Forelimb muscle (tissue), 1 donor: ENCODE measurements around the gene ITPKA. TPM values are rescaled to one million over a fixed set of nuclear protein-coding genes. Genes with fewer than 3 reads are reported as not detected.

Source experiments
- DNase-seq: peaks from one replicate; pipeline ENCODE4 v3.0.0-alpha.2; 2013; ENCODE audit warnings: low read depth
- polyA plus RNA-seq: library from polyadenylated mRNA; unstranded; fragments of 120-200 nt; gene quantifications from one replicate; pipeline ENCODE4 v1.2.1, GENCODE V29; 2013; ENCODE audit not compliant: insufficient read length

The ITPKA gene
- polyA plus RNA-seq, 1 donor = 0.51 TPM

DNA sequence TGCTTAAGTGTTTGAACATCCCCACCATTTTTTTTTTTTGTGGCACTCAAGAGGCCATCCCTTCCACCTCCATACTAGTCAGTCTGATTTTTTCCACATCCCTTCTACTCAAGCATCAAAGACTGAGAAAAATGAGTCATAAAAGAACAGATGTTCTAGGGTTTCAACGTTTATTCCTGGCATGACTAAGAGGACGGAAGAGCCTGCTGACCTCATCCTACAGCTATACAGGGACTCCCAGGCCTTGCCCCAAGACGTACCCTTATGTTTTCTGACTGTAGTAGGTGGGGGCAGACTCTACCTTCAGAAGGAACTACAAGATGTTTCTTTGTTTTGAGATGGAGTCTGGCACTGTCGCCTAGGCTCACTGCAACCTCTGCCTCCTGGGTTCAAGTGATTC is 3.3 kb upstream of the ITPKA start:
- DNase-seq = no peak

DNA sequence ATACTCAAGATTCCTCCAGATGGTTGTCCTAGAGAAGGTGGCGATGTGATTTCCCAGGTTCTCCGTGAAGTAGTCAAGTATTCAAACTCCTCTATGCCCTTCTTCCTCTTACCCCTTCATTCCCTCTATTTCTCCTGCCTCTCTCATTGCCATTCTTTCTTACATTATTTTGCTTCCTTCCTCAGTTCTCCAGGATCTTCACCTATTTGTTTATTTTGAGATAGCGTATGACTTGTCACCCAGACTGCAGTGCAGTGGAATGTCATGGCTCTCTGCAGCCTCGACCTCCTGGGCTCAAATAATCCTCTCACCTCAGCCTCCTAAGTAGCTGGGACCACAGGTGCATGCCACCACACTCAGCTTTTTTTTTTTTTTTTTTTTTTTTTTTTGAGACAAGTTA is 1.8 kb upstream of the ITPKA start:
- DNase-seq = no peak

DNA sequence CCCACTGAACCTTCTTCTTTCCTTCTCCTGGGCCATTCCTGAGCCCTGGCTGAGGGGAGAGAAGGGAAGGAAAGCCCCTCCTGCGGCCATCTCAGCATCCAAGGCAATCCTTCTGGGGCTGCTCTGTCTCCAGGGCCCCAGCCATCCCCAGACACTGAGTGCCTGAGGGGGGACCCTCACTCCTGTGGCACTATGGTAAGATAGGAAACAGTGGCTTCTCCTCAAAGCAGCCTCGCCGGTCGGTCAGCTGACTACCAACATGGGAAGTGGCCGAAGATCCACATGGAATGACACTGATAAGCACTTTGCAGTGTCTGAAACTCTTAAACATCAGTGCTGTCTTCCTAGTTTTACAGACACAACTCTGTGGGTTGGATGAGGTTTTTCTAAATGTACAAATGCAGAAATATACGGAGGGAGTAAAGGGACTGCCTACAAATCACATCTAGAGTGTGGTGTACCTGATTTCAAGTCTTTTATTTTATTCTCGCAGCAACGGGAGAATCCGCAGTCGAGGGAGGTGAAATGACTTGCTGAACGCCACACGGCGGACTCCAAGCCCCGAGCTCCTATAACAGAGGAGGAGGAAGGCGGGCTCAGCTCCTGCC is 973 bp upstream of the ITPKA start:
- DNase-seq = no peak

DNA sequence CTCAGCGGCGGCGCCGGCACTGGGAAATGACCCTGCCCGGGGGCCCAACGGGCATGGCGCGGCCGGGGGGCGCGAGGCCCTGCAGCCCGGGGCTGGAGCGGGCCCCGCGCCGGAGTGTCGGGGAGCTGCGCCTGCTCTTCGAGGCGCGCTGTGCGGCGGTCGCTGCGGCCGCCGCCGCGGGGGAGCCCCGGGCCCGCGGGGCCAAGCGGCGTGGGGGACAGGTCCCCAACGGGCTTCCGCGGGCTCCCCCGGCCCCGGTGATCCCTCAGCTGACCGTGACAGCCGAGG is 172 bp downstream of the ITPKA start:
- DNase-seq = no peak

DNA sequence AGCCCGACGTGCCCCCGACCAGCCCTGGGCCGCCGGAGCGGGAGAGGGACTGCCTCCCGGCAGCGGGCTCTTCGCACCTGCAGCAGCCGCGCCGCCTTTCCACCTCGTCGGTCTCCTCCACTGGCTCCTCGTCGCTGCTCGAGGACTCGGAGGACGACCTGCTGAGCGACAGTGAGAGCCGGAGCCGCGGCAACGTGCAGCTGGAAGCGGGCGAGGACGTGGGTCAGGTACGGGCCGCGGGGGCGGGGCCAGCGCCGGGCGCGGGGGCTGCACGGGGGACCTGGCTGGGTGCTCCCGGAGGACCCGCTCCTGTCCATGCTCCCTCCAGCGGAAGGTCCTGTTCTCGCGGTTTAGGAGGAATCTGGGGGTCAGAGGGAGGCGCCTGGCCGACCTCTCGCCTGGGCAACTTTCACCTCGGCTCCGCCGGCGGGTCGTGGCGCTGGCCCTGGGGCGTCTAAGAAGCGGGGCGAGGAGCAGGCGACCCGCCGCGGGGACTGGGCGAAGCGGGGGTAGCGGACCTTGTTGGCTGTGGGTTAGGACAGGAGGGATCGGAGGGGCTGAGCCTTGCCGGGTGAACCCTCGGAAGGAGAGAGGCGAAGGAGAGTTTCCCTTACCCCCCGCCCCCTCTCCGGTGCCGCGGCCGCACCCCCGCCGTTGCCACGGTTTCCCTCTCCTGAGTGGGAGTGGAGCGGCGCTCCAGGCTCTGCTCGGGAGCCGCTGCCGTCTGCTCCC is 682 bp downstream of the ITPKA start:
- DNase-seq = no peak

DNA sequence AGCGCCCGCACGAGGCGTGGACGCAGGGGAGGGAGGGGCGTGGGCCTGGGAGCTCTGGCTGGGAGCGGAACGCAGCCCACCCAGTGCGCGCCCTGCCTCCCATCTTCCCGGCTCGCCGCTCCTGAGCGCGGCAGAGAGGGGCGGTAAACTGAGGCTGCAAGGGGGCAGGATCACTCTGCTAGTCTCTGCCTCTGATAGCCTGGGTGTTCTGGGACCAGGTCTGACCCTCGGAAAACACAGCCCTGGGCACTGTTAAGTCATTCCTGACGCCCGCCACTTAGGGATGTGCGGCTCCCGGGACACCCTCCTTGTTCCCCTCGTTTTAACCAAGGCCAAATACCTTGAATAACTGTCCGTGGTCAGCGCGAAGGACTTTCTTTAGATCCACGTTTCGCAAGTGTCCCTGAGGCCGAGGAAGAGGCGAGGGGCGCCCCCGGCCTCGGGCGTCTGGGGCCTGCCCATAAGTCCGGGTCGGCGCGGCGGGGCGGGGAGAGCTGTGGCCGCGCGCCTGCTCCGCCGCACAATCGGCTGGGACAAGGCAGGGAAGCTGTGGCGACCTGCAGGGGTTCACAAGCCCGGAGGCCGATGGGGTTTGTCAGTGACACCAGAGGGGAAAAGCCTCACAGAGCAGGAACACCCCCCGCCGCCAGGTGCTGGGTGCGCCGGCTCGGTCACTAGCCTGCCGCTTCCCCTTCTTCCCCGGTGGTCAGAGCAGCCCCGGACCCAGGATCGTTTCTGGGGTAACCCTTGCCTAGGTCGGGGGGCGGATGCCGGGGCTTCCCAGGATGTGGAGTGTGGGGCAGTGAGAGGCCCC is 1.5 kb downstream of the ITPKA start:
- DNase-seq = no peak

DNA sequence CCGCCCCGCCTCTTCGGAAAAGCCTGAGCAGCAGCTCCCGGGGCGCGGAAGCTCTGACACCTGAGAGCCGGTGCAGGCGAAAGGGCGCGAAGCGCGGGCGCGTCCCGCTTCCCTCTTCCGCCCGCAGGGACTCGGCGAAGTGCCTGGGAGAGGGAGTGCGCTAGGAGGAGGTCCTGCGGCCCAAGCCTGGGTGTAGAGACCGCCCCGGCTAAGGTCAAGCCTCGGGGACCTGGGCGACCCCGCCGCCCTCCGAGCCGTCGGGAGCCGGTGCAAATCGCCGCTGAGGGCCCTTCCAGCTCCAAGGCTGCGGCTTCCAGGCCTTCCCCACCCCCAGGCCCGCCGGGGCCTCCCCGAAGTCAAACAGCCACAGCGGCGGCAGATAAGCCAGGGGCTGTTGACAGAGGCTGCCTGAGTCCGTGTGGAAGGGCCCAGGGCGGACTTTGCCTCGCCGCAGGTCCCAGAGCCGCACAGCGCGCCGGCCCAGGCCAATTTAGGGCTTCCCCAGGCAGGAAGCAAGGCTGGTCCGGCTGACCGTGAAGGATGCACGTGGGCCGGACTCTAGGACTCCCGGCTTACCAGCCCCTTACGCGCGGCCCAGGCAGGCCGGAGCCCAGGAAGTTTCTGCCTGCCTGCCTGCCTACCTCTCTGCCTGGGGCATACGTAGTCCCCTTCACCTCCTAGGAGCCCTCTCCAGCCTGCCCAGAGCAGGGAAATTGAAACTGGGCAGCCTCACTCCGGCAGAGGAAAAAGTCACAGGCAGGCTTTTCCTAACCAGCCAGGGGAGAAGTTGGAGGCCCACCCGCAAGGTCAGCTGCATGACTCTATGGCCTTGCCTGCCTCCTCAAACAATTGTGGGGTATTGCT is 2.3 kb downstream of the ITPKA start:
- DNase-seq = no peak

DNA sequence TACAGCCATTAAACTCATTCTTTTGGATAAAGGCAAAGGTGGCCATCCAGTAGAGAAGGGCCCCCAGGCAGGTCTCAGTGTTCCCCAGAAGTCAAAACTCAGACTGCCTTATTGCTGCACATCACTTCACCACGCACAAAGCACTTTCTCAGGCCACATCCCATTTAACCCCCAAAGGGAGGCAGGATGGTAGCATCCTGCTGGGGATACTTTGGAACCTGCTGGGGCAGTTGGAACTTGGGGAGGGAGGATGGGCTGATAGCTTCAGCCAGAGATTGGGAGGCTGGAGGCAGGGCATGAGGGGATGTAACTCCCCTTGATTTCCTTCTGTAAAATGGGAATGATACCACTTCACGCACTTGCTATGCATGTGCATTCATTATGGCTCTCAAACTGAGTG is 5.0 kb downstream of the ITPKA start:
- no peak for DNase-seq

DNA sequence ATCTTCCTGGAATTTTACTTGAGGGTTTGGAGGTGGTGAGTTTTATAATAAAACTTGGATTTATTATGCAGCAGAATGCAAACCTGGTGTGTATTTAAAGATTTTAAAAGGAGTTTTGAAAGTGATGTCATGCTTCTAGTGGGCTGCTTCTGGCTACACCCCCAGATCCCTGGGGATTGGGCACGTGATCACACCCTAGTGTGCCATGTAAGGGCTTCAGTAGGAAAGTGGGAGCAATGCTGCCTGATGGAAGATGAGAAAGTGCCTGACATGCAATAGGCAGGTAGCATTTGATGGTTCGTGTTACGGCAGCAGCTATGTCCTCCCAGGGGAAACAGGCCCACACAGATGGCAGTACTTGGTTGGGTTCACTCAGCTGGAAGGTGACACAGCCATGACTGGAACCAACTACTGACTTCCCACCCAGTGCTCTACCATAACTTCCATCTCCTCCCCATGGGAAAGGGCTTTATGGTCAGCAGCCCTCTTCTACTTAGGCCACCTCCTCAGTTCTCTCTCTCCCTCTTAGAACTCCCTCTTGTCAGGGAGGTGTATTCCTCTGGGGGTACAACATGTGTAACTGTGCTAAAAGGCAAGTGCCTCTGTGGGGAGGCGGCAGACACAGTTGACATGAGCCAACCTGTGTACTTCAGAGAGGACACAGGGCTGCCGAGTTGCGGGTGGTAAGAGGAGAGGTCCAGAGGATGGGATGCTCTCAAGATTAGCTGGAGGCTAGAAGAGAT is 5.6 kb downstream of the ITPKA start:
- no peak for DNase-seq

DNA sequence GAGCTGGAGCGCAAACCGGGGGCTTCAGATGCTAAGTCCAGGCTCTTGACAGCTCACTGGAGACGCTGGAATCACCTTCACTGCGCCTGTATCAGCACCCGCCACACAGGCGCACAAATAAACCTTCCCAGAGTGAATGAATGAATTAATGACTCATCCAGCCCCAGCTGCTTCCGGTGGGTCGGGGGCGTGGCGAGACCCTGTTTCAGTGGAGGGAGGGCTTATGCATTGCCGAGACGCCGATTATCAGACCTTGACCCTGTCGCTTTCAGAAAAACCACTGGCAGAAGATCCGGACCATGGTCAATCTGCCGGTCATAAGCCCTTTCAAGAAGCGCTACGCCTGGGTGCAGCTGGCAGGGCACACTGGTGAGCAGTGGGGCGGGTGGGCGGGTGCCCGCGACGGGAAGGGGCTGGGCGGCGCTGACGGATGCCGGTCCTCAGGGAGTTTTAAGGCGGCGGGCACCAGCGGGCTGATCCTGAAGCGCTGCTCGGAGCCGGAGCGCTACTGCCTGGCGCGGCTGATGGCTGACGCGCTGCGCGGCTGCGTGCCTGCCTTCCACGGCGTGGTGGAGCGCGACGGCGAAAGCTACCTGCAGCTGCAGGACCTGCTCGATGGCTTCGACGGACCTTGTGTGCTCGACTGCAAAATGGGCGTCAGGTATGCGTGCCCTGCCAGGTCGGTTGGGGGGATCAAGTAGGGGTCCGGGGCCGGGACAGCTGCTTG is 7.7 kb downstream of the ITPKA start:
- DNase-seq = no peak

DNA sequence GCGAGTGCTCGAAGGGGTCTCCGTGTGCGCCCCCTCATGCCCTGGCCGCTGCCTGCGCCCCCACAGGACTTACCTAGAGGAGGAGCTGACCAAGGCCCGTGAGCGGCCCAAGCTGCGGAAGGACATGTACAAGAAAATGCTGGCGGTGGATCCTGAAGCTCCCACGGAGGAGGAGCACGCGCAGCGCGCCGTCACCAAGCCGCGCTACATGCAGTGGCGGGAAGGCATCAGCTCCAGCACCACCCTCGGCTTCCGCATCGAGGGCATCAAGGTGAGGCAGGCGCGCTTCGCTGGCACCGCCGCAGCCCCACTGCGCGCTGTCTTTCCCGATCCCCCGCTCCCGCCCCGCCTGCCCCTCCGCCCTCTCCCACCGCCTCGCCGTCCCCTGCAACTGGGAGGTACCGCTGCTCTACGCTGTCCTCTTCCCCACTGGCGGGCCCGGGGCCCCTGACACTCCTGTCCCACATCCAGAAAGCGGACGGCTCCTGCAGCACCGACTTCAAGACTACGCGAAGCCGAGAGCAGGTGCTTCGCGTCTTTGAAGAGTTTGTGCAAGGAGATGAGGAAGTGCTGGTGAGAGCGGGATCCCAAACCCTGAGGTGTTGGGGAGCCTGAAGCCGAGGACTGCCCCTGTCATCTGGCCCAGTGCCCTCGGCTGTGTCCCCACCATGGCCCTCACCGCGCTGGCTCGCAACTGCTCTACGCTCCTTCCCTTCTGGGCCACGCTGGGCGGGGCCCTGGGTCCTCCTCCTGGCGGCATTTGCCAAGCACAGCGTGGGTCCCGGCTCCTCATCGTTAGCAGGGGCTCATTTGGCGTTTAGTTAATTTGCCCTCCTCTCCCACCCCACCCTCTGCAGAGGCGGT is 8.5 kb downstream of the ITPKA start:
- DNase-seq = no peak

DNA sequence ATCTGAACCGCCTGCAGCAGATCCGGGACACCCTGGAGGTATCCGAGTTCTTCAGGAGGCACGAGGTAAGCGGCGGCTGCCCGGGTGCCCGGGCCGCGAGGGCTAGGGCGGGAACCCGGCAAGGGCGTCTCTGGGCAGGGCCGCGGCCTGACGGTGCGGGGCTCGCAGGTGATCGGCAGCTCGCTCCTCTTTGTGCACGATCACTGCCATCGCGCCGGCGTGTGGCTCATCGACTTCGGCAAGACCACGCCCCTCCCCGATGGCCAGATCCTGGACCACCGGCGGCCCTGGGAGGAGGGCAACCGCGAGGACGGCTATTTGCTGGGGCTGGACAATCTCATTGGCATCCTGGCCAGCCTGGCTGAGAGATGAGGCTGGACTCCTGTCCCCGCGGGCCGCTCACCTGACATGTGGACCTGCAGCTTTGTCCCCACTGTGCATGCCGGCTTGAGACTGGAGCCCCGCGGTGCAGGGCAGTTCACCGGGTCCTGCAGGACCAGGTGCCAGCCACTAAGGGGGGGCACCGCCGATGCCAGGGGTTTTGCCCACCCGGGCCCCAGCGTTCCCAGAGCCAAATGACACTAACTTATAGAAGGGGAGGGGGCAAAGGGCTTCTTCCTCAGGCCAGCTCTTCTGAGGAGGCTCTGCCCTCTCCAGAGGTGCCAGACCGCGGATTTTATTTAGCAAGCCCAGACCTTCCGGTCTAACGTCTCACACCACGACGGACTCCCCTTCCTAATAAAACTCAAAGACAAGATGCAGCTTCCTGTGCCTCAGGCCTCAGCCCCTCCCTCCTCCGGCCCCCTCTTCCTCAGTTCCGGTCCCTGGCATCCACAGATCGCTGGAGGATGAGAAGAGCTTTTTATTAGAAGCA is 9.4 kb downstream of the ITPKA start:
- DNase-seq = no peak

DNA sequence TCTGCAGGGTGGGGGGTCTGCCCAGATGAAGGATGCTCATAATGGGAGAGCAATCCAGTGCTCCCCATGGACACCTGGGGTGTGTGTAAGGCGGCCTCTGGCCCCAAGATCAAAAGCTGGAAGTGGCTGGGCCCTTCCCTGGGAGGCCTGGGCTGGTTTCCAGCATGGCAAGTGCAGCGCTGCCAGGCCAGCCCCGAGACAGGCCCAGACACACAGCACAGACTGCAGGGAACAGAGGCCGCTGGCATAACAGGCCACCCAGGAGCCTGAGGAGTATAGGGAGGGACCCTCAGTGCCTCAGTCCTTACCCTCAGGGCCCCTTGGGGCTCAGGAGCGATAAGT is 10.0 kb downstream of the ITPKA start:
- no peak for DNase-seq

DNA sequence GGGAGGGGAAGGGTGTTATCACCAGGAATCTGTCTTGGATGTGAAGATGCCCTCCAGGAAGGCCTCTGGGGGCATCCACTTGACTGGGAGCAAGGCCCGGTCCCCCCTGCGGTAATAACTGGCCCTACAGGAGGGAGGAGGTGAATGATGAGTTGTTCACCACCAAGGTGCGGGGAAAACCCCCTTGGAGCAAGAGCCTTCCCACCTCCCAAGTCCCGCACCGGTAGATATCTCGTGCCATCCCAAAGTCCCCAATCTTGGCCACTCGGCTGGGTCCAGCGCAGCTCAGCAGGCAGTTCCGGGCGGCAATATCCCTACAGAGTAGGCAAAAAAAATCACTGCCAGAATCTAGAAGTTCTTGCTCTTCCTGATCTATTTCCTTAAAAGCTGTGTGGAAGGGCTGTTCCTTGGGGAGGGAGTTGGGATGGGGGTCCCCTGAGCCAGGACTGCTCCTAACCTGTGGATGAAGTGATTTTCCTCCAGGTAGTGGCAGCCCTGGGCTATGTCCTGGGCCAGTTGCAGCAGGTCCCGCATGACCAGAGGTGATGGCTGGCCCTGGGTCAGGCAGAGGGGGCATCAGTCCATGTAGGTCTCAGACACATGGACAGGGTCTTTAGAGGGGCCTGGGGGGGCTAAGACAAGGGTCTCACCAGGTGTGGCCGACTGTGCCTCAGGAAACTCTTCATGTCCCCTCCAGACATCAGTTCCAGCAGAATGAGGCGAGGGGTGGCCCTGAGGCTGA is 11.2 kb downstream of the ITPKA start:
- DNase-seq = no peak

DNA sequence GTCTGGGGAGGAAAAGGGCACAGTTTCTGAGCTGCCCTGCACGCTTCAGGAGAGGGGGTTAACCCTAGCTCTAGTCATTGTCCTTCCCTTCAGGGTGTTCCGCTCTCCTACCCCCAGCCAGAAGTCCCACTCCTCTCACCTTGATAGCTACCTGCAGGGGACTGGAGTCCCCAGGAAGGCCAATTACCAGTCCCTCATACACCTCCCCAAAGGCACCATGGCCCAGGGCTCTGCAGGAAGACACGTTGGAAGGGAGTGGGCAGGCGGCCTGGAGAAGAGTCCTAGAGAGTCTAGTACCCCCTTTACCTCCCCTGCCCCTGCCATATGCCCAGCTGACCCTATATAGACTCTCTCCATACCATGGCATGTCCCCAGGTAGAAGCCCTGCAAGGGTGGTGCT is 12.1 kb downstream of the ITPKA start:
- no peak for DNase-seq

DNA sequence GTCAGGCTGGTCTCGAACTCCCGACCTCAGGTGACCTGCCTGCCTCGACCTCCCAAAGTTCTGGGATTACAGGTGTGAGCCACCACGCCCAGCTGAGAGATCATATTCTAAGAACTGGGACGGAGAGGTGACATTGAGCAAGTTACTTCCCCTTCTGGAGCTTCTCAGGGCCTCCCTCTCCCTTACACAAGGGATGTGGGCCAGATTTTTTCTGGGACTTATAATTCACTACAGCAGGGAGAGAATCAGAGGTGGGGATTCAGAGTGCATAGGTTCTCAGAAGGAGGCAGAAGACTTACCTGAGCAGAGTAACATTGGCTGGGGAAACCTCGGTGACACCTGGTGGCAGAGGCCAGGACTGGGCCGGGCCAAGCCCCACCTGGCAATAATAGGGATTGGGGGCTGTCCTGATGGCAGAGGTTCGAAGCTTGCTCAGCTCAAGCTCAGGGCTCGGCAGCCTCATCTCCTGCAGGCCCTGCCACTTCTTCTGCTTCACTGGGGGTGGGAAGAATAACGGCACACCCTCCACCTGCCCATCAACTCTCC is 13.2 kb downstream of the ITPKA start:
- DNase-seq = no peak

DNA sequence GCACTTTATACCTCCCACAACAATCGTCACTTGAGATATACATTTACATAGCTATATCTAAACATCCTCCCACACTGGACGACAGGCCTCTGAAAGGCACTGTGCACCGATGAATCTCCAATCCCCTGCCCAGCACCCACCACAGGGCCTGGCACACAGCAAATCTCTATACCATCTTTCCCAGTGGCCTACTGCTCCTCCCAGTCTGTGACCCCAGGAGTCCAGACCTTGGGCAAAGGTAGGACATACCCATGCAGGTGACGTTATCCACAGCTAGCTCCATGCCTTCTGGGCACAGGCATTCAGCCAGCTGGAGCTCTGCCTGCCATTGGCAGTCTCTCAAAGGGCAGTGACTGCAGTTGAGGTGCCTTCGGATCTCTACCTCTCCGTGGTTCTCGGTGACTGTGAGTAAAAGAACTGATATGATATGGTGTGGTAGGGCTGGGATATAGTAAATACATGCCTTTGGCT is 14.2 kb downstream of the ITPKA start:
- no peak for DNase-seq

DNA sequence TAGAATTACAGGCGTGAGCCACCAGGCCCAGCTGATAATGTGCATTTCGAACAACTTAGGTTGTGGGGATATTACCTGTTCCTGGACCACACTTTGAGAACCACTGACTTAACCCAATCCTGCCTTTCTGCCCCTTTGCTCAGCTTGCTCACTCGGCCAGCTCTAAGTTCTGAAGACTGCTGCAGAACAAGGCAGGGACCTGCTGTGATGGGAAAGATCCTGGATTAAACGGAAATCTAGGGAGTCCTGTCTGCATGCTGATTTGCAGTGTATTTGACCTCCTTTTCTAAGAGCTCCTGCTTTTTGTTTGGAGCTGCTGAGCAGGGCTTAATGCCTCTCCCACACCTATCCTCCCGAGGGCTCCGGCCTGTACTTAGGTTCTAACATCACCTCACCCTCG is 17.1 kb downstream of the ITPKA start:
- no peak for DNase-seq
